ENCODE results near the gene GDF9. TPM values are rescaled to one million over a fixed set of nuclear protein-coding genes. Genes with fewer than 3 reads are reported as not detected.

The GDF9 gene
- total RNA-seq: 0.88 and 0.89 TPM in 2 replicates

GRCh38 chr5:132866342-132867045 is at the start of gene GDF9, which contains the start of gene UQCRQ:
TSS of gene GDF9 (minus strand) at chr5:132866469. CDS start at chr5:132864533, 1,936 bp downstream.
TSS of gene UQCRQ (plus strand) at chr5:132866642. CDS start at chr5:132866882, 240 bp downstream.
- Histone ChIP-seq H3K4me3 (ENCODE audit: low read depth, low read length) (peak within 1 kb of the TSS; percentile 72), H3K27me3 (ENCODE audit: control insufficient read depth, insufficient read depth, low read length) (no peaks in the 10 kb centered on the region), H3K36me3 (ENCODE audit: control insufficient read depth, insufficient read depth, low read length) (no peaks in the 10 kb centered on the region)
- peak; percentile 98 for DNase-seq (ENCODE audit: low read depth)
- TF ChIP-seq, protein P1, sequence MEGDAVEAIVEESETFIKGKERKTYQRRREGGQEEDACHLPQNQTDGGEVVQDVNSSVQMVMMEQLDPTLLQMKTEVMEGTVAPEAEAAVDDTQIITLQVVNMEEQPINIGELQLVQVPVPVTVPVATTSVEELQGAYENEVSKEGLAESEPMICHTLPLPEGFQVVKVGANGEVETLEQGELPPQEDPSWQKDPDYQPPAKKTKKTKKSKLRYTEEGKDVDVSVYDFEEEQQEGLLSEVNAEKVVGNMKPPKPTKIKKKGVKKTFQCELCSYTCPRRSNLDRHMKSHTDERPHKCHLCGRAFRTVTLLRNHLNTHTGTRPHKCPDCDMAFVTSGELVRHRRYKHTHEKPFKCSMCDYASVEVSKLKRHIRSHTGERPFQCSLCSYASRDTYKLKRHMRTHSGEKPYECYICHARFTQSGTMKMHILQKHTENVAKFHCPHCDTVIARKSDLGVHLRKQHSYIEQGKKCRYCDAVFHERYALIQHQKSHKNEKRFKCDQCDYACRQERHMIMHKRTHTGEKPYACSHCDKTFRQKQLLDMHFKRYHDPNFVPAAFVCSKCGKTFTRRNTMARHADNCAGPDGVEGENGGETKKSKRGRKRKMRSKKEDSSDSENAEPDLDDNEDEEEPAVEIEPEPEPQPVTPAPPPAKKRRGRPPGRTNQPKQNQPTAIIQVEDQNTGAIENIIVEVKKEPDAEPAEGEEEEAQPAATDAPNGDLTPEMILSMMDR (IDR thresholded peaks at IDR 0.05; ENCODE audit: insufficient read depth, low read length, poor library complexity, severe bottlenecking): peak; percentile 41

- Histone ChIP-seq H3K27me3 (ENCODE audit: control insufficient read depth, insufficient read depth, low read length) (no peaks in the 10 kb centered on the region), H3K4me3 (ENCODE audit: low read depth, low read length) (no peak overlapping the region), H3K36me3 (ENCODE audit: control insufficient read depth, insufficient read depth, low read length) (no peaks in the 10 kb centered on the region)
- no peak for DNase-seq (ENCODE audit: low read depth)
- TF ChIP-seq, protein P1 (IDR thresholded peaks at IDR 0.05; ENCODE audit: insufficient read depth, low read length, poor library complexity, severe bottlenecking): no peak
These were observed 49.4 kb upstream of the GDF9 start for GRCh38 chr5:132915681-132916080.

DNA sequence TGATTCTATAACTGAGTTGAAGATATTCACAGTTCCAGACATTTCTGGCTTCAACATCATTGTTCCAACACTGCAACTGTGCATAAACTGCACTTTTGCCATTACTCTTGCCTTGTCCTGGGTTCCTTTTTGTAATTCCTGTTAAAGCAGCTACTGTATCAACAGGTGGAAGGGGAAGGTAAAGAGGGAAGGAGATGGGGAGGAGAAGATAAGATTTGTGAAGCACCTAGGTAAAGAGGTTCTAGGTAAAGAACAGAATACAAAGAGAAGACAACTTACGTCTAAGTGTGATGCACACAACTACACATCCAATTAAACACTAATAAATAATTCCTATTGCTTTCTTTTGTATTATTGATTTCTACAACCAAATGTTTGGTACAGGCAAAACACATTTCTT is 43.4 kb upstream of the GDF9 start:
- H3K36me3 ChIP-seq (ENCODE audit: control insufficient read depth, insufficient read depth, low read length): no peaks in the 10 kb centered on the region

DNA sequence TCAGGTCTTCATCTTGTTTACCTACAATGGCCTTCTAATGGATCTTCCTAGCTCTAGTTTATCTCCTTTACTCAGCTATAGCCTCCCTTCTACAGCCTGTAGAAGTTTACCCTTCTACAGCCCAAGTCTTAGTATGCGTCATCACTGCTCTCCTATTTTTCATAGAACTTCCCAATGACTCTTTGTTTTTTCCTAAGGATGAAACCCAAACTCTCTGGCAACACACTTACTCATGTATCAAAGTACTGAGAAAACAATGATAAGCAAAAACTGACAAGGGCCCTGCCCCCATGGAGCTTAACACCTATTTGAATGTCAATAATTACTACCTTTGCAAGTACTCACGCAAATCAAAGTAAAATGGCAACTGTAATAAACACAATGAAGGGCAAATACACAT is 40.9 kb upstream of the GDF9 start:
- no peak for DNase-seq (ENCODE audit: low read depth)
- TF ChIP-seq, protein P1 (IDR thresholded peaks at IDR 0.05; ENCODE audit: insufficient read depth, low read length, poor library complexity, severe bottlenecking): no peak
- no peaks in the 10 kb centered on the region for H3K36me3 ChIP-seq (ENCODE audit: control insufficient read depth, insufficient read depth, low read length)
- no peak overlapping the region for H3K4me3 ChIP-seq (ENCODE audit: low read depth, low read length)
- no peaks in the 10 kb centered on the region for H3K27me3 ChIP-seq (ENCODE audit: control insufficient read depth, insufficient read depth, low read length)

More for the DNA sequence above, 43.4 kb upstream of the GDF9 start:
- Histone ChIP-seq H3K4me3 (ENCODE audit: low read depth, low read length) (no peak overlapping the region), H3K27me3 (ENCODE audit: control insufficient read depth, insufficient read depth, low read length) (no peaks in the 10 kb centered on the region)
- TF ChIP-seq, protein P1 (IDR thresholded peaks at IDR 0.05; ENCODE audit: insufficient read depth, low read length, poor library complexity, severe bottlenecking): no peak
- DNase-seq (ENCODE audit: low read depth): no peak

GRCh38 chr5:132905938-132906337 is 39.7 kb upstream of the GDF9 start:
- H3K4me3 ChIP-seq (ENCODE audit: low read depth, low read length): no peak overlapping the region
- DNase-seq (ENCODE audit: low read depth): no peak
- no peaks in the 10 kb centered on the region for H3K36me3 ChIP-seq (ENCODE audit: control insufficient read depth, insufficient read depth, low read length)
- no peaks in the 10 kb centered on the region for H3K27me3 ChIP-seq (ENCODE audit: control insufficient read depth, insufficient read depth, low read length)
- TF ChIP-seq, protein P1 (IDR thresholded peaks at IDR 0.05; ENCODE audit: insufficient read depth, low read length, poor library complexity, severe bottlenecking): no peak

DNA sequence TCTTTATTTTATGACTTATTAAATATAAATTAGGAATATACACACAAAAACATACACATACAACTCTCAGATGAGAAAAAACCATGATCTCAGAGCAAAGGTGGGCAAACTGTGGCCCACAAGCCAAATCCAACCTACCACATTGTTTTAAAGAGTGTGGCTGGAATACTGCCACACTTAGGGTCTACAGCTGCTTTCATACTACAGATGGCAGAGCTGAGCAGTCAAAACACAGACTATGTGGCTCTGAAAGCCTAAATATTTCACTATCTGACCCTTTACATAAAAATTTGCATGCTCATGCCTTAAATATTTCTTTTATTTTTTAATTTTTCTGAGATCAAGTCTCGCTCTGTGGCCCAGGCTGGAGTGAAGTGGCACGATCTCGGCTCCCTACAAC is 35.5 kb upstream of the GDF9 start:
- no peaks in the 10 kb centered on the region for H3K27me3 ChIP-seq (ENCODE audit: control insufficient read depth, insufficient read depth, low read length)
- TF ChIP-seq, protein P1 (IDR thresholded peaks at IDR 0.05; ENCODE audit: insufficient read depth, low read length, poor library complexity, severe bottlenecking): no peak
- no peak overlapping the region for H3K4me3 ChIP-seq (ENCODE audit: low read depth, low read length)
- peaks cover 3% of the 10 kb centered on the region for H3K36me3 ChIP-seq (ENCODE audit: control insufficient read depth, insufficient read depth, low read length)
- no peak for DNase-seq (ENCODE audit: low read depth)
